ENCODE measurements around the gene RBM24. TPM values are rescaled to one million over a fixed set of nuclear protein-coding genes. Genes with fewer than 3 reads are reported as not detected.
A peak's percentile ranks its signal among the peaks of the same experiment; 100 is the strongest.
"Not testable (repeated sequence)": the region's sequence is repeated elsewhere in the genome, so short reads cannot be mapped to it uniquely, and the experiment has no call there.

Gene RBM24
- total RNA-seq, 4 donors from 2014 or later = 0.21 to 3.1 (median 0.76) TPM

- 94% methylated on average over 3 of the region's 3 CpGs for WGBS
- TF ChIP-seq EP300 (IDR thresholded peaks at IDR 0.05) (no peak), POLR2AphosphoS5 (IDR thresholded peaks at IDR 0.05) (no peak), POLR2A (IDR thresholded peaks at IDR 0.05) (no peak), CTCF (IDR thresholded peaks at IDR 0.05) (no peak)
Observed at GRCh38 chr6:17315262-17315661, 34.1 kb downstream of the RBM24 start.

DNA sequence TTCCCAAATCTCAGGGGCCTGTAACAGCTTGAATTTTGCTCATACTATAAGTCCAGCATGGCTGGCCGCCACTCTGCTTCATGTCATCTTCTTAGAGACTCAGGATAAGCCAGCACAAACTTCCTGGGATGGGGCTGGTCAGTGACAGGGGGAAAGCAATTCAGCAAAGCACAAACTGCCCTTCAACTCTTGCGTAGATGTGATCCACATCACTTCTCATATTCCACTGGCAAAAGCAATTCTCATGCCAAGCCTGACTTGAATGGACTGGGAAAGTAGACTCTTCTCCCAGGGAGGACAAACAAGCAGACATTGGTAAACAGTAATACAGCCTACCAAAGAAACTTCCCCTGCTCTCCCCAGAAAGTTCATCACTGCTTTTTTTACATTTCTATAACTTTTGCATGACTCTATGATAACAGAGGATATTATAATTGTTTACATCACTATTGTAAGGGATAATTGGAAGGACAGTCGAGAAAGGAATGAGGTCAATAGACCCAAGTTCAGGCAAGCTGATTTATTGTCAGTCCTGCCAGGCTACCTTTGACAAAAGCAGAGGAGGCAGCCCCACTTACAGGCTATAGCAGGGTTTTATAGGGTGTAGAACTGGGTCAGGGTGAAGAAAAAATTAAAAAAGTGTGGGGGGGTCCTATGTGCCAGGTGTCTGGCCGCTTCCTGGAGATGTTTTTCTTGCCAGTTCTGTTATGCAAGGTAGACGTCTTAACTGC lies 37.4 kb downstream of the RBM24 start:
- Histone ChIP-seq H3K27me3 (no peaks in the 10 kb centered on the region), H3K27ac (no peak overlapping the region), H3K9me3 (no peaks in the 10 kb centered on the region), H3K4me3 (no peak overlapping the region), H3K36me3 (no peaks in the 10 kb centered on the region), H3K4me1 (no peaks in the 10 kb centered on the region)
- 85% methylated on average over 5 of the region's 5 CpGs for WGBS
- DNase-seq (ENCODE audit: low spot score in 2 of 2) = no peak
- no peak for TF ChIP-seq POLR2A (IDR thresholded peaks at IDR 0.05)
- TF ChIP-seq POLR2AphosphoS5 (IDR thresholded peaks at IDR 0.05) = no peak
- TF ChIP-seq EP300 (IDR thresholded peaks at IDR 0.05) = no peak
- no peak for TF ChIP-seq CTCF (IDR thresholded peaks at IDR 0.05)

More at GRCh38 chr6:17315262-17315661, 34.1 kb downstream of the RBM24 start:
- DNase-seq (ENCODE audit: low spot score in 2 of 2) = no peak
- no peak overlapping the region for H3K4me3 ChIP-seq
- no peaks in the 10 kb centered on the region for H3K27me3 ChIP-seq
- H3K27ac ChIP-seq = no peak overlapping the region
- no peaks in the 10 kb centered on the region for H3K4me1 ChIP-seq
- no peaks in the 10 kb centered on the region for H3K36me3 ChIP-seq
- no peaks in the 10 kb centered on the region for H3K9me3 ChIP-seq

DNA sequence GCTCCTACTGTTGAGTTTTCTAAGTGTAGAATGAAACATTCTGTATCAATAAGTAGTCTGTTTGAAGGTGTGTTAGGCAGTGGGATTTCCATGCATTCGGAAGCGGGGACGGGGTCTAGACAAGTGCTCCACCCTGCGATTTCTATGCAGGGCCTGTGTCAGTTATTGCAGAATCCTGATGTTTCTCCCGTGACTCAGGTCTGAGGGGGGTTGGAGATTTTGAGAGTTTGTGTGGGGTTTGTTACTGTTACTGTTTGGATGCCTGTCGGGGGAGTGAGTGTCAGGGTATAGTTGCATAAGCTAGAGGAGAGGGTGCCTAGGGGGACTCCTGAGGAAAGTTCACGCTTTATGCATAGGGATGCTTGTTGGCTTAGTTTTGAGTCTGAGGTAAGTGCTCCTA lies 39.1 kb downstream of the RBM24 start:
- not testable (repeated sequence) for H3K4me1 ChIP-seq; H3K27ac ChIP-seq; H3K9me3 ChIP-seq; H3K36me3 ChIP-seq; H3K27me3 ChIP-seq; H3K4me3 ChIP-seq; DNase-seq (ENCODE audit: low spot score in 2 of 2)
- 94% methylated on average over 7 of the region's 7 CpGs for WGBS

GRCh38 chr6:17331238-17331637 lies 50.1 kb downstream of the RBM24 start:
- Histone ChIP-seq H3K27ac (no peak overlapping the region), H3K9me3 (no peaks in the 10 kb centered on the region), H3K27me3 (no peaks in the 10 kb centered on the region), H3K36me3 (no peaks in the 10 kb centered on the region), H3K4me3 (no peak overlapping the region), H3K4me1 (no peaks in the 10 kb centered on the region)
- TF ChIP-seq POLR2AphosphoS5 (IDR thresholded peaks at IDR 0.05) (no peak), CTCF (IDR thresholded peaks at IDR 0.05) (no peak), POLR2A (IDR thresholded peaks at IDR 0.05) (no peak), EP300 (IDR thresholded peaks at IDR 0.05) (no peak)
- 79% methylated on average over 5 of the region's 5 CpGs for WGBS
- no peak for DNase-seq (ENCODE audit: low spot score in 2 of 2)

- Histone ChIP-seq H3K9me3 (no peaks in the 10 kb centered on the region), H3K27me3 (no peaks in the 10 kb centered on the region), H3K27ac (no peak overlapping the region), H3K4me3 (no peak overlapping the region), H3K4me1 (no peaks in the 10 kb centered on the region), H3K36me3 (no peaks in the 10 kb centered on the region)
- TF ChIP-seq EP300 (IDR thresholded peaks at IDR 0.05) = no peak
- WGBS = 67% methylated on average over 7 of the region's 7 CpGs
- DNase-seq (ENCODE audit: low spot score in 2 of 2) = peak in 1 of 2 donors; percentile 7
Observed at GRCh38 chr6:17334265-17334664, 53.1 kb downstream of the RBM24 start.

GRCh38 chr6:17336425-17336824 lies 55.3 kb downstream of the RBM24 start:
- Histone ChIP-seq H3K9me3 (no peaks in the 10 kb centered on the region), H3K4me1 (no peaks in the 10 kb centered on the region), H3K36me3 (no peaks in the 10 kb centered on the region), H3K27me3 (no peaks in the 10 kb centered on the region), H3K4me3 (no peak overlapping the region), H3K27ac (no peak overlapping the region)
- no peak for DNase-seq (ENCODE audit: low spot score in 2 of 2)
- WGBS = 69% methylated on average over 2 of the region's 2 CpGs
- no peak for TF ChIP-seq POLR2AphosphoS5 (IDR thresholded peaks at IDR 0.05)
- TF ChIP-seq POLR2A (IDR thresholded peaks at IDR 0.05) = no peak
- TF ChIP-seq CTCF (IDR thresholded peaks at IDR 0.05) = no peak
- TF ChIP-seq EP300 (IDR thresholded peaks at IDR 0.05) = no peak

Measured in suprapubic skin (tissue), 4 donors.